LNCAP (cell line): ENCODE data around the gene TAPBP.

Experiments used
- TF ChIP-seq, protein P1 (sequence below): fragments of 450-650 bp; IDR thresholded peaks from 2 replicates; pipeline ENCODE4 v1.5.1; 2017; ENCODE audit warnings: mild to moderate bottlenecking

TAPBP gene

DNA sequence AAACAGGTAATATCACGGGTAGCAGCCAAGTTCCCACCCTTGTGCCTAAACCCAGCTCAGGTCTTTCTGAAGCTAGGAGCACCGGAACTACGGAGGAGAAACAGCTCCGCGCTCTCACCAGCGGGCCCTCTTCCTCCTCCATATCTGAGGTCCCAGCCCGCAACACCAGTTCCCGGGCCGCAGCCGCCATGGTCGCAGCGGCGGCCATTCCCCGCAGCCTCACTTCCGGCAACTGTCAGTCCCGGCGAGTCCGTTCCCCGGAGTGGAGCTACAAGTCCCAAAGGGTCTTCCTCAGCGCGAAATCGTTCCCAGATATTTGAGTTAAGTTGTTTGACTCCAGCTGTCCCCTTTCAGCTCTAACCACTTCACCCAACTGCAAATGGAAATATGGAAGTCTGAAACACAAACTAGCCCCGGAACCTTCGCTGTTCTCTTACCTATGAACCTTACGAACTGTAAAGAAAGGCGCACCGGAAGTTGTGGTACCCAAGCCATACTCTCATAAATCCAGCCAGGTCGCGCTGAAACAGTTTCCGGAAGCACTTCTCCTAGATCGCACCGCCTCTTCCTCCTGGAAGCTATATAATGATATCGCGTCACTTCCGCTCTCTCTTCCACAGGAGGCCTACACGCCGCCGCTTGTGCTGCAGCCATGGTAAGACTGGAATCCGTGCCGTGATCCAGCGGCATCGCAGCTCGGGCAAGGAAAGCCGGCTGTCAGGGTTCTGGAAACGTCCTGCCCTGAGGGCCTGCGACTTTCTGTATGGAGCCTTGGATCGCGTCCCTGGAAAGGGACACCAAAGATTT, 42.2 kb downstream of the TAPBP start, which contains the start of the genes RPS18 and VPS52:
Gene RPS18, plus strand, starts transcription at position 608 of the 807 bp plus-strand sequence. Its CDS starts 45 bp downstream, at position 653.
Gene VPS52, minus strand, starts transcription at position 409 of the 807 bp plus-strand sequence. Its CDS starts 201 bp downstream, at position 208.
- TF ChIP-seq, protein P1, sequence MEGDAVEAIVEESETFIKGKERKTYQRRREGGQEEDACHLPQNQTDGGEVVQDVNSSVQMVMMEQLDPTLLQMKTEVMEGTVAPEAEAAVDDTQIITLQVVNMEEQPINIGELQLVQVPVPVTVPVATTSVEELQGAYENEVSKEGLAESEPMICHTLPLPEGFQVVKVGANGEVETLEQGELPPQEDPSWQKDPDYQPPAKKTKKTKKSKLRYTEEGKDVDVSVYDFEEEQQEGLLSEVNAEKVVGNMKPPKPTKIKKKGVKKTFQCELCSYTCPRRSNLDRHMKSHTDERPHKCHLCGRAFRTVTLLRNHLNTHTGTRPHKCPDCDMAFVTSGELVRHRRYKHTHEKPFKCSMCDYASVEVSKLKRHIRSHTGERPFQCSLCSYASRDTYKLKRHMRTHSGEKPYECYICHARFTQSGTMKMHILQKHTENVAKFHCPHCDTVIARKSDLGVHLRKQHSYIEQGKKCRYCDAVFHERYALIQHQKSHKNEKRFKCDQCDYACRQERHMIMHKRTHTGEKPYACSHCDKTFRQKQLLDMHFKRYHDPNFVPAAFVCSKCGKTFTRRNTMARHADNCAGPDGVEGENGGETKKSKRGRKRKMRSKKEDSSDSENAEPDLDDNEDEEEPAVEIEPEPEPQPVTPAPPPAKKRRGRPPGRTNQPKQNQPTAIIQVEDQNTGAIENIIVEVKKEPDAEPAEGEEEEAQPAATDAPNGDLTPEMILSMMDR: no peak

DNA sequence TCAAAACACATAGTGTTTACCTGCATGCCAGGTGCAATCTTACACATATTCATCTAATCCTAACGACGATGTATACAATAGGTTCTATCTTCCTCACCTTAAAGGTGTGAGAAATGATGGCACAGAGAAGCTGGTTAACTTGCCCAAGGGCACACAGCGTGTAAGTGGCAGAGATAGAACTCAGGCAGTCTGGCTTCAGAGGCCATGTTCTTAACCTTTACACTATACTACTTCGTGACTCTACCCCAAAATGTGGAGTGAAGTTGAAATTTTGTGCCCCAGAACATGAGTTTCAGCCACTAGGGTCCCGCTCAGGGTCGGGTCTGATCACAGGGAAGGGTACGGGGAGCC, 42.8 kb downstream of the TAPBP start:
- TF ChIP-seq, protein P1: no peak

DNA sequence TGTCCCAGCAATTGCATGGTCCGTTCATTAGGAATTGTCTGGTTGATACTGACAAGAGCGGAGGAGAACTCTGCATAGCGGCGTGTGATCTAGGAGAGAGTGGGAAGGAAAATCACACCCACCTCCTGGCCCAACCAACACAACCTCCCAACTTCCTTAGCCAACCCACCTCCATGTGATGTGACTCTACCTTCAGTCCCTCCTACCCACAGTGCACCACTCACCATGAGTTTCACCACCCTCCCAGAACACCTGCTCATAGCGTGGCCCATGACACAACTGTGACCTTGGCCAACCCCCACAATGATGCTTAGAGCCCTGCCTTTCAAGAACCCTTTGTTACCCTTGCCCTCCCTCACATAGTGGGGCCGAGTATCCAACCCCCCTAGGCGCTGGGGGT, 49.9 kb downstream of the TAPBP start:
- TF ChIP-seq, protein P1: no peak

DNA sequence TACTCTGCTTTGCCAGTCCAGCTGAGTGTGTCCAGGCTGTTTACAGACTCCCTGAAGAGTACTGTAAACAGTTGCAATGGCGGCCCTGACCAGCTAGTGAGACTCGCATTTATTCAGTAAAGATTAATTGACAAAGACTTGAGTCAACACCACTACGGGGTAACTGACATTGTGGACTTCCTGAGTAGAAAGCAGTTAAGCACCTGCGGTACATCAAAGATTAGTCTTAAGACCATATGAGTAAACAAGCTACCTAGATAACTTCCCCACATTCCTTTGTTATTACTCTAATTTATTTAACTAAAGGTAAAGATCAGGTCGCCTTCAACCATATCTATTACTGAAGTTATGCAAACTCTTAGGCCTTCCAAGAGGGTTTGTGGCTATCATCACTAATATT, 54.8 kb downstream of the TAPBP start:
- TF ChIP-seq, protein P1: no peak

DNA sequence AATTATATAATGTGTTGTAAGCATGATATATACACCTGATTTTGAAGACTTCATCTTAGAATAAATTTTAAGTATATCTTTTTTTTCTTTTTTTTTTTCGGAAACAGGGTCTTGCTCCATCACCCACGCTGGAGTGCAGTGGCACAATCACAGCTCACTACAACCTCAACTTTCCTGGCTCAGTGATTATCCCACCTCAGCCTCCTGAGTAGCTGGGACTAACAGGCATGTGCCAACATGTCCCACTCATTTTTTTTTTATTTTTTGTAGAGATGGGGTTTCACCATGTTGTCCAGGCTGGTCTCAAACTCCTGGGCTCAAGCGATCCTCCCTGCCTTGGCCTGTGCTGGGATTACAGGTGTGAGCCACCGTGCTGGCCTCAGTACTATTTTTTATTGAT, 59.3 kb downstream of the TAPBP start:
- TF ChIP-seq, protein P1: no peak

DNA sequence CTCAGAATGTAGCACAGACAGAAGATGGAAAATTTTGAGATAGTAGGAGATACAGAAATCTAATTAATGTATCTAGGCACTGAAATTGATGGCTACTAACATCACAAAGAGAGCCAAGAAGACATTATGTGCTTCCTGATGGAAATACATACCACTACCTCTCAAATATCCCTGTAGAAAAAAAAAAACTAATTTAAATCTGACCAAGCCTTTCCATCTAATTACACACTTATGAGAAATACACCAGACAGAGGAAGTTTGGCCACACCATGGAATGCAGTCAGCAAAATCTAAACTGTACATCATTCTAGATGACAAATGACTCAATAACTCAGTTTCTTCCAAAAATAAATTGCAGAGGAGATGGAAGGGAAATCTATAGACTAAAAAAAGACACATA, 61.1 kb downstream of the TAPBP start:
- TF ChIP-seq, protein P1: no peak

DNA sequence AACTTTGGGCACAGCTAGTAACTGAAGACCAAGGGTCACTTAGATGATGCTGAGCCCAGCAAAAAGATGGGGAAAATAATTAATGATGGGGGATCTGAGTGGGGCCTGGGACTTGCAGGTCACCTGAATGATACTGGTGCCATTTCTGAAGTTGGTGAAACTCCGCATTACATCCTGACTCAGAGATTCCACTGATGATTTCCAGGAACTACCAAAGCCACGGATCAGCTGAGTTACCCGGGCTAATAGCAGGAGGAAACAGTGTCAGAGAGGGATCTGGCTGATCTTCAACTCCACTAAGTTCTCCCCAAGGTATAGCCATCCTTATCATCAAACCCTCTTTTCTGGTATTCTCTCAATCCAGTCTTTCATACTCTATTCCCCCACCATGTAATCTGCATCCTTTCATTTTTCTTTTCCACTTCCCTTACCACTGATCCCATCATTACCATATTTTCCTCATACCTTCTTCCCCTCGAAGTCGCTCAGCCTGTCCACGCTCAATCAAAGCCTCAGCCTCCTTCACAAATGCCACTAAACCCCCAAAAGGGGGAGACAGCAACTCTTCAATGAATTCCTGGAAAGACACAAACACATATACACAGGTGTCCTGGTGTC, 62.4 kb downstream of the TAPBP start:
- TF ChIP-seq, protein P1: no peak
